Stimulated activated CD4-positive, alpha-beta T cell treated with anti-CD3 and anti-CD28 coated beads, TNF-alpha, amount 100 ng/mL, for 48 hours (primary cell): Measurements from ENCODE around the gene WBP1L.
"Not testable (repeated sequence)": the region's sequence is repeated elsewhere in the genome, so short reads cannot be mapped to it uniquely, and the experiment has no call there.

Experiments
- DNase-seq, 3 donors: peaks; one replicate each; pipeline ENCODE4 v3.0.0-alpha.2; 2020; ENCODE audit warnings: low read depth in 3 of 3

The WBP1L gene

DNA sequence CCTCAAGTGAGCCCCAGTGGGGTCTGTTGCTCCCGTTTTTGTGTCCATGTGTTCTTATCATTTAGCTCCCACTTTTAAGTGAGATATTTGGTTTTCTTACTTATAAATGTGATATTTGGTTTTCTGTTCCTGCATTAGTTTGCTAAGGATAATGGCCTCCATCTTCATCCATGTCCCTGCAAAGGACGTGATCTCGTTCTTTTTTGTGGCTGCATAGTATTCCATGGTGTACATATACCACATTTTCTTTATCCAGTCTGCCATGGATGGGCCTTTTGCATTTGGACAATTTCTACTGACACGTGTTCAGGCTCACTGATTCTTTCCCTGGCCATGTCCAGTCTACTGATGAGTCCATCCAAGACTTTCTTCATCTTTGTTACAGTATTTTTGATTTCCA is 19.8 kb upstream of the WBP1L start:
- DNase-seq = no peak

GRCh38 chr10:102726274-102726673 is 17.5 kb upstream of the WBP1L start:
- no peak for DNase-seq

DNA sequence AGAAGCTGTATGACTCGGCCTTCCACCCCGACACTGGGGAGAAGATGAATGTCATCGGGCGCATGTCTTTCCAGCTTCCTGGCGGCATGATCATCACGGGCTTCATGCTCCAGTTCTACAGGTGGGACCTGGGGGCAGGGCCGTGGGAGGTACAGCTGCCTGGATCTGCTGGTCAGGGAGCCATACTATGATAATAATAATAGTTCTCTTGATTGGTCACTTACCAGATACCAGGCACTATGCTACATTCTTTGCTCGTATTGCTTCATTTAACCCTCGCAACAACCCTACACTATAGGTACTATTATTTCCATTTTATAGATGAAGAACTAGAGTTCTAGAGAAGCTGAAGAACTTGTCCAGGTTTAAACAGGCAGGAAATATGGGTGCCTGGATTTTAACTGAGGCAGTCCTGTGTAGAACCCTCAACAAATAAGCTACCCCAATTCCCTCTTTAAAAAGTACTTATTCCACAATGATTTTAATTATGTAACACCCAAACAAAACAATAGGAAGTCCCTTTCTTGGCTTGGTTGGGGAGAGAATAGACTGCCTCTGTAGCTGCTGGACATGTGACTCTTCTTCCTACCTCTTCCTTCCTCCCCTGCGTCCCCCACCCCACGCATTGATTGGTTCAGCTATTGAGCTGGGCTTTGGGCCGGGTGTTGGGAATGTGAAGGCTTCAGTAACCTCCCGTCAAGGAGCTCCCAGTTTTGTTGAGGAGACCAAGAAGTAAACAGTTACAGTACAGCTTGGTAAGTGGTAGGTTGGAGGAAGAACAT is 16.5 kb upstream of the WBP1L start:
- DNase-seq = no peak

- peak; percentile 12 to 53 (median 32) for DNase-seq
Measured at GRCh38 chr10:102729029-102730026, 14.4 kb upstream of the WBP1L start.

DNA sequence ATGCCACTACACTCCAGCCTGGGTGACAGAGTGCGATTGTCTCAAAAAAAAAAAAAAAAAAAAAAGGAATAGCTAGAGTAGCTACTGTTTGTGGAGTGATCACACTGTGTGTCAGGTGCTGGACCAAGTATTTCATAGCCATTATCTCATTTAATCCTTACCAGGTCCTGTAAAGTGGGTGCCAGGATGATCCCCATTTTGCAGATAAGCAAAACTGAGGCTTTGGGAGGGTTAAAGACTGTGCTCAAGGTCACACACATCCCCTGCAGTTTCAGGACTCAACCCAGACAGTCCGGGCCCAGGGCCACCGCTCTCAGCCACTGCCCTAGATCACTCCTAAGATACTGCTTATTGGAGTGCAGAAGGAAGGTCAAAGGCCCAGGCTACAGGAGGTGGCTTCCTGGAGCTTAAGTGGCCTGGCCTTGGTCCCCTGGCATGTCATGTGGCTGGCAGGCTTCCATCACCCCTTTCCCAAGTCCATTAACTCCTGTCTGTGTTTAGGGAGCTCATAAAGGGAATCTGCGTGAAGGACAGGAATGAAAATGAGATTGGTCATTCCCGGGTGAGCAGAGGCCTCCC is 12.4 kb upstream of the WBP1L start:
- DNase-seq = no peak

DNA sequence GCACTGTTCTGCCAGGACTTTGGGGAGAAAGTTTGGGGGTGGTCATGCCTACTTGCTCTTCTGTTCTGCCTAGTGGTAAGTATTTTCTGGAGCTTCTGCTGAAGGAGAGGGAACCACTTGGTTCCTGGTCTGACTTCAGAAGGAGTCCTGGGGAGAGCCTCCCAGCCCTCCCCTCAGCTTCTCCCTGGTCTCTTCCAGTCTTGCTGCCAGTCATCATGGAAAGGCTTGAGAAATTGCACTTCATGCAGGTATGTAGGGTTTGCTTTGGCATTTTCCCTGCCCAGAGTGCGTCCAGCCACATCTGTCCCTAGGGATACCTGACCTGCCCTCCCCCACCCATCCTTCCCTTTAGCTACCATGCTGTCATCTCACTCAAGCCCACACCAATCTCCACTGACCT is 11.1 kb upstream of the WBP1L start:
- DNase-seq = no peak

DNA sequence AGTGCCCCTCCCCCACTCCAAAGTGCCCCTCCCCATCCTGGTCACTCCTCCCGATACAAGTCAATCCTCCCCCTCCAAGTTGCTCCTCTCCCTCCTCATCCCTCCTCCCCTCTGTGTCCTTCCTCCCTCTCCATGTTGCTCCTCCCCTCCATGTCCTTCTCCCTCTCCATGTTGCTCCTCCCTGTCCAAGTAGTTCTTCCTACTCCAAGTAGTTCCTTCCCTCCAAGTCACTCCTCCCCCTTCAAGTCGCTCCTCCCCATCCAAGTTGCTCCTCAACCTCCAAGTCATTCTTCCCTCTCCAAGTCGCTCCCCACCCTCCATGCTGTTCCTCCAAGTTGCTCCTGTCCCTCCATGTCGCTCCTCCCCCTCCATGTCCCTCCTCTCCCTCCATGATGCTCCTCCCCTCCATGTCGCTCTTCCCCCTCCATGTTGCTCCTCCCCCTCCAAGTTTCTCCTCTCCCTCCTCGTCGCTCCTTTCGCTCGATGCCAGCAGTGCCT is 8.6 kb upstream of the WBP1L start:
- no peak for DNase-seq

DNA sequence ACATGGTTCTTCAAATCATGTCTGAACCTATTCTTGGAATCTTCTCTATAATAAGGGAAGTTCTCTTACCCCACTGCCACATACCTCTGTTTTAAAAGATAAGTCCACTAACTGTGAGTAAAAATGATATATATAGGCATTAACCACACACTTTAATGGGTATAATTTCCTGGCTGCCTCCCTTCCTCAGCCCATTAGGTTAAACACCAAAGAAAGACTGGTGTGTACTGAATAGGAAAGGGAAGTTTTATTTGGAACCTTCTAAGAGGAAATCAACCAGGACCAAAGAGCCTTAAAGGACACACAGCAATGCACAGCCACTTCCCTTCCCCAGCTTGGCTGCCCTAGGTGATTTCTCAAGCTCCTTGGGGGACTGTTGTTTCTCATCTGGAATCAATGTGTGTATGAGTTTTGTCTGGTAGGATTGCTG is 5.0 kb upstream of the WBP1L start:
- no peak for DNase-seq

DNA sequence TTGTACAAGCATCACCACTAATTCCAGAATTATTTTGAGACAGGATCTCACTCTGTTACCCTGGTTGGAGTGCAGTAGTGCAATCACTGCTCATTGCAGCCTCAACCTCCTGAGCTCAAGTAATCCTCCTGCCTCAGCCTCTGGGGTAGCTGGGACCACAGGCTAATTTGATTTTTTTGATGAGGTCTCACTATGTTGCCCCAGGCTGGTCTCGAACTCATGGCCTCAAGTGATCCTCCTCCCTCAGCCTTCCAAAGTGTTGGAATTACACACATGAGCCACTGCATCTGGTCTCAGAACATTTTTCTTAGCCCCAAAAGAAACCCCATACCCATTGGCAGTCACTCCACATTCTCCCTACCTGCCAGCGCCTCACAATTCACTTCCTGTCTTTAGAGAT is 3.5 kb upstream of the WBP1L start:
- DNase-seq = no peak

GRCh38 chr10:102741726-102742237 is 2.0 kb upstream of the WBP1L start:
- DNase-seq = no peak

DNA sequence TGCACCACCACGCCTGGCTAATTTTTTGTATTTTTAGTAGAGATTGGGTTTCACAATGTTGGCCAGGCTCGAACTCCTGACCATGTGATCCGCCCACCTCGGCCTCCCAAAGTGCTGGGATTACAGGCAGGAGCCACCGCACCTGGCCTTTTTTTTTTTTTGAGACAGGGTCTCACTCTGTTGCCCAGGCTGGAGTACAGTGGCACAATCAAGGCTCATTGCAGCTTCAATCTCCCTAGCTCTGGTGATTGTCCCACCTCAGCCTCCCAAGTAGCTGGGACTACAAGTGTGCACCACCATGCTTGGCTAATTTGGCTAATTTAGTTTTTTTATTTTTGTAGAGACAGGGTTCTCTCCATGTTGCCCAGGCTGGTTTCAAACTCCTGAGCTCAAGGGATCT is 1.4 kb upstream of the WBP1L start:
- not testable (repeated sequence) for DNase-seq

DNA sequence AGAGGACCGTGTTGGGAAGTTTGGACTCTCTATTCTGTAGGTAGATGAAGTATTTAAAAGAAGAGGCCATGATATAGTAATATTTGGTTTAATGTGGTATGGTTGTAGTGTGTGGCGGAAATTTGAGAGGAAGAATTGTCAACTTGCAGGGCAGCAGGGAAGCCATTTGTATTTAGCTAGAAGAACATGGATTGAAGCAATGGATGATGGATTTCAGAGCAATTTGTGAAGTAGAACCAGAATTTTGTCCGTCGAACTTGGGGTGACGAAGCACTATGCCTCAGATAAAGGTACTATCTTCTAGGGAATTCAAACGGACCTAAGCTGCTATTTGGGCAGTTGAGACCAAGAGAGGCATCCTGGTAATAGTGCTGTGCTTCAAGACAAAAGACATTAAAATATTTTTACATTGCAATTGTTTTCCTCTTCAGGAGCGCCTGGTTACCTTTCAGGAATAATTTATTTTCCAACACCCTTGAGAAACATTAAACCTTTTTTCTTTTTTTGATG is 615 bp upstream of the WBP1L start:
- DNase-seq = no peak

GRCh38 chr10:102744374-102745051 is 765 bp downstream of the WBP1L start:
- peak in 1 of 3 donors; percentile 12 for DNase-seq

DNA sequence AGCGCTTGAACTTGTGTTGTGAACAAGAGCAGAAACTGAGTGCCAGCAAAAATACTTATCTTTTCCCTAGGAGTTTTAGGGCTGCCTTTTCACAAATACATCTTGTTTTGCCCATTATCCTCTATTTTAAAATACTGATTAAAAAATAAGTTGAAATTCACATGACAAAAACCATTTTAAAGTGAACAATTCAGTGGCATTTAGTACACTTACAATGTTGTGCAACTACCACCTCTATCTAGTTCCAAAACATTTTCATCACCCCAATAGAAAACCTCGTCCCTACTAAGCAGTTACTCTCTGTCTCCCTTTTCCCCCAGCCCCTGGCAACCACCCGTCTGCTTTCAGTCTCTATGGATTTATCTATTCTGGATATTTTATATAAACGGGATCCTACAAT is 1.4 kb downstream of the WBP1L start:
- DNase-seq = no peak

GRCh38 chr10:102752266-102752930 is 8.7 kb downstream of the WBP1L start:
- no peak for DNase-seq

DNA sequence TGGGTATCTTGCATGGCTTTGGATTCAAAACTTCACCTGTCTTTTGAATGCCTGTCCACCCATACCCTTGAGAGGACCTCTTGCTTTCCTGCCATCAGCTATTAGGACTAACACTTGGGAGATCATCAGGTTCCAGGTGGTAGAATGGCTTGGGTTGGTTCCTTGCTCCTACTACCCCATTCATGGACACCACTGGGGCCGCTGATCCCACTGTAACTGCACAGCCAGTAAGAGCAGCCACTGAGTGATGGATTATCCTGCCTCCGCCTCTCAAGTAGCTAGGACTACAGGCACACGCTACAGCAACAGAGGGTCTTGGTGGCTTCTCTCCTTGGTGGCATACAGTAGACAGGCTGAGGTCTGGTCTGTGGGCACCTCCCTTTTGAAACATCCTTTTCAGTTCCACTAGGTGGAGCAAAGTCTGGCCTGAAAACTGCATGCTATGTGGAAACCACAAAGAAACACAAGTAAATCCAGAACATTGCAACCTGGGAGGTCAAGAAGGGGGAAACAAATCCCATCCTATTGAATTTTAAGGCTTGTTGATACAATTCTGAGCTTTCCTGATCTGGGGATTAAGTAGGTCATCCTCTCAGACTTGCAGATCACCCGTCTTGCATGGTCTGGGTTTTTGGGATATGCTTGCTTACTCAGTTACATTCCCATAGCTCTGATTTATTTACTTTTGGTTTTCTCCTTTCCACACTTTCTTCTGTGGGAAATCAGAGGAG is 9.4 kb downstream of the WBP1L start:
- DNase-seq = no peak

- DNase-seq = no peak
Measured at GRCh38 chr10:102753718-102754117, 10.0 kb downstream of the WBP1L start.

DNA sequence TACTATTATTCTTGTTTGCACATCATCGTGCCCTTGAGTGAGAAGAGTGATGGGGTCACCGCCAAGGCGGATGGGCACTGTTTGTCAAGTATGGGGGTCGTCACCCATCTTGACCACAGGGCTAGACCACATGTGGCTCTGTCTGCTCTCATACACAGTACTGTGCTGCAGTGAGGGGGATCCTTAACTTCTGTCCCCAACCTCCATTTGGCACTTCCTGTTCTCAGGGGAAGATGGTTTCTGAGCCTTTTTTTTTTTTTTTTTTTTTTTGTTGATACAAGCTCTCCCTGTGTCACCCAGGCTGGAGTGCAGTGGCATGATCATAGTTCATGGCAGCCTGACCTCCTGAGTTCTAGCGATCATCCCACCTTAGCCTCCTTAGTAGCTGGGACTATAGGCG is 13.6 kb downstream of the WBP1L start:
- DNase-seq = no peak

- no peak for DNase-seq
Measured at GRCh38 chr10:102758240-102758932, 14.6 kb downstream of the WBP1L start.
